SK-N-SH (cell line): ENCODE measurements around the gene ITM2C. TPM values are rescaled to one million over a fixed set of nuclear protein-coding genes. Genes with fewer than 3 reads are reported as not detected.

ENCODE experiments used
- CTCF ChIA-PET: fragments of 300-600, 350-600 bp; formaldehyde crosslinking; extraction: SDS; loops from one replicate; lab custom pipeline; 2021; lab: Yijun Ruan, JAX
- POLR2A ChIA-PET: fragments of 350-600 bp; sonication (Branson Sonifier 250); formaldehyde crosslinking; extraction: SDS; loops from one replicate; lab custom pipeline; 2020; ENCODE audit warnings: antibody characterized with exemption, inconsistent platforms; lab: Yijun Ruan, JAX
- DNase-seq: peaks from one replicate; pipeline ENCODE4 v3.0.0; 2012
- H2AFZ ChIP-seq: fragments of 200-600 bp; sonication (generic); 2 replicates; pipeline ENCODE4 v1.8.1; 2016; ENCODE audit warnings: antibody characterized with exemption, mild to moderate bottlenecking, low read depth
- H3F3A ChIP-seq: fragments of 200-600 bp; sonication (generic); replicated peaks from 2 replicates; pipeline ENCODE3; 2016; ENCODE audit warnings: antibody characterized with exemption, mild to moderate bottlenecking; ENCODE audit not compliant: insufficient read depth
- H3K27ac ChIP-seq, 2 experiments: fragments of 200-500 bp in 1 of 2; fragments of 200-600 bp in 1 of 2; sonication (Bioruptor generic) in 1 of 2; sonication (generic), shearing (Covaris generic) in 1 of 2; 2 replicates each; pipeline versions ENCODE4 v1.5.1 to v1.6.1; 2014 to 2016; ENCODE audit warnings: low read depth in 2 of 2, inconsistent platforms in 1 of 2, low read length in 1 of 2, mild to moderate bottlenecking in 1 of 2, mixed read lengths in 1 of 2
- H3K27me3 ChIP-seq: fragments of 200-600 bp; sonication (generic), shearing (Covaris generic); 2 replicates; pipeline ENCODE4 v1.6.1; 2016; ENCODE audit warnings: mixed run types; ENCODE audit not compliant: insufficient read depth
- H3K36me3 ChIP-seq, 2 experiments: fragments of 200-500 bp in 1 of 2; fragments of 200-600 bp in 1 of 2; sonication (Bioruptor generic) in 1 of 2; sonication (generic) in 1 of 2; replicated peaks in 1 of 2; 2 replicates each; pipeline versions ENCODE3 to v1.5.1; 2014 to 2016; ENCODE audit warnings: low read length in 1 of 2, mild to moderate bottlenecking in 1 of 2; ENCODE audit not compliant: insufficient read depth in 2 of 2, control insufficient read depth in 1 of 2
- H3K4me1 ChIP-seq, 2 experiments: fragments of 200-500 bp in 1 of 2; fragments of 200-600 bp in 1 of 2; sonication (Bioruptor generic) in 1 of 2; sonication (generic), shearing (Covaris generic) in 1 of 2; 2 replicates each; pipeline versions ENCODE4 v1.5.1 to v1.6.1; 2014 to 2016; ENCODE audit warnings: low read depth in 1 of 2, low read length in 1 of 2, mixed run types in 1 of 2; ENCODE audit not compliant: insufficient read depth in 2 of 2, control insufficient read depth in 1 of 2
- H3K4me2 ChIP-seq: fragments of 200-600 bp; sonication (generic), shearing (Covaris generic); 2 replicates; pipeline ENCODE4 v1.6.1; 2017; ENCODE audit warnings: mixed run types
- H3K4me3 ChIP-seq, 2 experiments: fragments of 200-500 bp in 1 of 2; fragments of 200-600 bp in 1 of 2; sonication (Bioruptor generic) in 1 of 2; sonication (generic), shearing (Covaris generic) in 1 of 2; 2 replicates each; pipeline versions ENCODE4 v1.5.1 to v1.8.1; 2014 to 2016; ENCODE audit warnings: low read depth in 2 of 2, inconsistent platforms in 1 of 2, low read length in 1 of 2, mild to moderate bottlenecking in 1 of 2, mixed read lengths in 1 of 2, moderate library complexity in 1 of 2
- H3K79me2 ChIP-seq: fragments of 200-600 bp; sonication (generic); 2 replicates; pipeline ENCODE4 v1.8.1; 2017; ENCODE audit warnings: mild to moderate bottlenecking; ENCODE audit not compliant: insufficient read depth
- H3K9ac ChIP-seq: fragments of 200-600 bp; sonication (generic); 2 replicates; pipeline ENCODE4 v1.6.1; 2017; ENCODE audit warnings: mixed run types
- H3K9me2 ChIP-seq: fragments of 200-600 bp; sonication (generic); 2 replicates; pipeline ENCODE4 v1.6.1; 2017; ENCODE audit warnings: mixed run types
- H3K9me3 ChIP-seq: fragments of 200-600 bp; sonication (generic); 2 replicates; pipeline ENCODE4 v1.6.1; 2017; ENCODE audit warnings: mixed run types, mild to moderate bottlenecking, moderate library complexity
- H4K20me1 ChIP-seq: fragments of 200-600 bp; sonication (generic); 2 replicates; pipeline ENCODE4 v1.6.1; 2017; ENCODE audit warnings: mild to moderate bottlenecking, mixed run types; ENCODE audit not compliant: insufficient read depth
- CHD2 ChIP-seq: fragments of 150-350 bp; IDR thresholded peaks from 2 replicates; pipeline ENCODE4 v1.6.1; 2018; ENCODE audit warnings: low read length; ENCODE audit not compliant: partially characterized antibody
- EP300 ChIP-seq, 2 experiments: IDR thresholded peaks; 2 replicates each; pipeline versions ENCODE4 v1.4.0 to v1.6.1; 2012; ENCODE audit warnings: borderline replicate concordance in 1 of 2, low read depth in 1 of 2, low read length in 1 of 2
- FOXM1 ChIP-seq: IDR thresholded peaks from 2 replicates; pipeline ENCODE4 v1.4.0; 2012; ENCODE audit warnings: low read depth, mild to moderate bottlenecking
- GABPA ChIP-seq: IDR thresholded peaks from 2 replicates; pipeline ENCODE4 v1.4.0; 2012; ENCODE audit warnings: low read depth, mild to moderate bottlenecking
- JUND ChIP-seq: IDR thresholded peaks from 2 replicates; pipeline ENCODE4 v1.4.0; 2012
- MEF2A ChIP-seq: IDR thresholded peaks from 2 replicates; pipeline ENCODE4 v1.4.0; 2012; ENCODE audit warnings: low read depth, borderline replicate concordance
- MXI1 ChIP-seq: IDR thresholded peaks from 2 replicates; pipeline ENCODE4 v1.6.1; 2012; ENCODE audit warnings: mild to moderate bottlenecking, low read depth, low read length, improper control_type of control experiment
- NFIC ChIP-seq: IDR thresholded peaks from 2 replicates; pipeline ENCODE4 v1.4.0; 2012; ENCODE audit warnings: borderline replicate concordance
- NRF1 ChIP-seq: IDR thresholded peaks from 2 replicates; pipeline ENCODE4 v1.6.1; 2012; ENCODE audit warnings: low read depth, mild to moderate bottlenecking, low read length
- POLR2AphosphoS5 ChIP-seq: IDR thresholded peaks from 2 replicates; pipeline ENCODE4 v1.6.1; 2012; ENCODE audit warnings: low read depth, low read length
- RFX5 ChIP-seq: IDR thresholded peaks from 2 replicates; pipeline ENCODE4 v1.6.1; 2012; ENCODE audit warnings: mild to moderate bottlenecking, improper control_type of control experiment, low read length
- SMC3 ChIP-seq: IDR thresholded peaks from 2 replicates; pipeline ENCODE4 v1.6.1; 2012; ENCODE audit warnings: low read depth, low read length, improper control_type of control experiment
- TAF1 ChIP-seq: IDR thresholded peaks from 2 replicates; pipeline ENCODE4 v1.6.1; 2012; ENCODE audit warnings: low read depth, mild to moderate bottlenecking, low read length, moderate library complexity, borderline replicate concordance
- TCF12 ChIP-seq: IDR thresholded peaks from 2 replicates; pipeline ENCODE4 v1.4.0; 2012
- TEAD4 ChIP-seq: IDR thresholded peaks from 2 replicates; pipeline ENCODE4 v1.4.0; 2012; ENCODE audit warnings: mild to moderate bottlenecking, borderline replicate concordance; ENCODE audit not compliant: insufficient read depth
- YY1 ChIP-seq: IDR thresholded peaks from 2 replicates; pipeline ENCODE4 v1.4.0; 2012; ENCODE audit warnings: low read depth, mild to moderate bottlenecking
- WGBS: methylation state at CpG from one replicate; pipeline ENCODE4 v1.1.6; 2017; ENCODE audit warnings: low lambda C conversion rate; 5-methylcytosine and 5-hydroxymethylcytosine counted together
- polyA plus RNA-seq, 3 experiments: library from polyadenylated mRNA; depleted of rRNA; stranded (reverse); fragments of >200 nt; gene quantifications; 2 replicates each; pipeline ENCODE4 v1.2.3, GENCODE V29; 2012
- TF ChIP-seq, protein P1 (sequence below): IDR thresholded peaks from 2 replicates; pipeline ENCODE4 v1.6.1; 2012; ENCODE audit warnings: mild to moderate bottlenecking, low read depth, low read length, moderate library complexity
- TF ChIP-seq, protein P2 (sequence below): IDR thresholded peaks from 2 replicates; pipeline ENCODE4; 2012
- TF ChIP-seq, protein P3 (sequence below): fragments of 150-350 bp; IDR thresholded peaks from 2 replicates; pipeline ENCODE4 v1.6.1; 2017; ENCODE audit warnings: antibody characterized with exemption, low read length, low read depth, borderline replicate concordance
- TF ChIP-seq, protein P4 (sequence below): fragments of 150-350 bp; IDR thresholded peaks from 2 replicates; pipeline ENCODE4 v1.6.1; 2016; ENCODE audit warnings: mild to moderate bottlenecking, low read depth, low read length
- TF ChIP-seq, protein P5 (sequence below): IDR thresholded peaks from 2 replicates; pipeline ENCODE4 v1.4.0; 2012; ENCODE audit warnings: low read depth

Gene ITM2C
- polyA plus RNA-seq, 1 of the 3 experiments (the other 2 are of a cell fraction) = 288 TPM

DNA sequence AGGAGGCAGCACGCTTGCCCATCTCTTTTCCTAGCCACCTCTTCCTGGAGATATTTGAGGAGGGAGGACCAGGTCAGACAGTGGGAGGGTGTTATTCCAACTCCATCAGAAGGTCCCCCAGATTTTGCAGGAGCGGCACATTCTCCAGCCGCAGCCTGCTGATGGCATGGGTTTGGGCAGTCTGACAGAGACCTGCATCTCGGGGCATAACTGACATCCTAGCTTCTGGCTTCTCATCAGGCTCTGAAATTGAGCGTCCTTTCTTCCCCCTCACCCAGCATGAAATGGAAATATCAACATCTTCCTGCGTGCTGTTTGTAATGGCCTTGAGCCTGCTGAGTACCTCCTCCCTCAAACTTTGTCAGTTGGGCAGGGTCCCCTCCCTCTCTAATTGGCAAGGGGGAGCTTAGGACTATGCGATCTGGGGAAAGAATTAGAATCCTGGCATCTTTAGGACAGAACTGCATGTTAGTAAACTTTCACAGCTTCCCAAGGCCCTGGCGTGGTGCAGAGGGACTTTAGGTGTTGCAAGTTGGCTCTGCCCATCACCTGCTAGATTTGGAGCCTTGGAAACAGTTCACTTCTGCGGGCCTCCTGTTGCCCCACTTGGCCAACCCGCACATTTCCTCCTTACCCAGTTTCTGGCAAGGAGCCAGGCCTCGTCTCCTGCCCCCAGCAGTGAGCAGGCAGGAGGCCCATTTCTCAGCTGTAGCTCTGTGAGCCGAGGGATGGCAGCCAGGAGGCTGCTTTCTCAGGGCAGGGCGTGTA, 2.2 kb downstream of the ITM2C start (continued):
- TF ChIP-seq, protein P1, sequence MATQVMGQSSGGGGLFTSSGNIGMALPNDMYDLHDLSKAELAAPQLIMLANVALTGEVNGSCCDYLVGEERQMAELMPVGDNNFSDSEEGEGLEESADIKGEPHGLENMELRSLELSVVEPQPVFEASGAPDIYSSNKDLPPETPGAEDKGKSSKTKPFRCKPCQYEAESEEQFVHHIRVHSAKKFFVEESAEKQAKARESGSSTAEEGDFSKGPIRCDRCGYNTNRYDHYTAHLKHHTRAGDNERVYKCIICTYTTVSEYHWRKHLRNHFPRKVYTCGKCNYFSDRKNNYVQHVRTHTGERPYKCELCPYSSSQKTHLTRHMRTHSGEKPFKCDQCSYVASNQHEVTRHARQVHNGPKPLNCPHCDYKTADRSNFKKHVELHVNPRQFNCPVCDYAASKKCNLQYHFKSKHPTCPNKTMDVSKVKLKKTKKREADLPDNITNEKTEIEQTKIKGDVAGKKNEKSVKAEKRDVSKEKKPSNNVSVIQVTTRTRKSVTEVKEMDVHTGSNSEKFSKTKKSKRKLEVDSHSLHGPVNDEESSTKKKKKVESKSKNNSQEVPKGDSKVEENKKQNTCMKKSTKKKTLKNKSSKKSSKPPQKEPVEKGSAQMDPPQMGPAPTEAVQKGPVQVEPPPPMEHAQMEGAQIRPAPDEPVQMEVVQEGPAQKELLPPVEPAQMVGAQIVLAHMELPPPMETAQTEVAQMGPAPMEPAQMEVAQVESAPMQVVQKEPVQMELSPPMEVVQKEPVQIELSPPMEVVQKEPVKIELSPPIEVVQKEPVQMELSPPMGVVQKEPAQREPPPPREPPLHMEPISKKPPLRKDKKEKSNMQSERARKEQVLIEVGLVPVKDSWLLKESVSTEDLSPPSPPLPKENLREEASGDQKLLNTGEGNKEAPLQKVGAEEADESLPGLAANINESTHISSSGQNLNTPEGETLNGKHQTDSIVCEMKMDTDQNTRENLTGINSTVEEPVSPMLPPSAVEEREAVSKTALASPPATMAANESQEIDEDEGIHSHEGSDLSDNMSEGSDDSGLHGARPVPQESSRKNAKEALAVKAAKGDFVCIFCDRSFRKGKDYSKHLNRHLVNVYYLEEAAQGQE = no peak
- TF ChIP-seq TCF12 = 0 out of 2 replicates have a peak, but pooled peaks have one; percentile 11
- no peak for TF ChIP-seq MXI1
- TF ChIP-seq GABPA = no peak
- TF ChIP-seq NRF1 = no peak
- TF ChIP-seq CHD2 = peak; percentile 29
- no peak for TF ChIP-seq SMC3
- TF ChIP-seq, protein P2, sequence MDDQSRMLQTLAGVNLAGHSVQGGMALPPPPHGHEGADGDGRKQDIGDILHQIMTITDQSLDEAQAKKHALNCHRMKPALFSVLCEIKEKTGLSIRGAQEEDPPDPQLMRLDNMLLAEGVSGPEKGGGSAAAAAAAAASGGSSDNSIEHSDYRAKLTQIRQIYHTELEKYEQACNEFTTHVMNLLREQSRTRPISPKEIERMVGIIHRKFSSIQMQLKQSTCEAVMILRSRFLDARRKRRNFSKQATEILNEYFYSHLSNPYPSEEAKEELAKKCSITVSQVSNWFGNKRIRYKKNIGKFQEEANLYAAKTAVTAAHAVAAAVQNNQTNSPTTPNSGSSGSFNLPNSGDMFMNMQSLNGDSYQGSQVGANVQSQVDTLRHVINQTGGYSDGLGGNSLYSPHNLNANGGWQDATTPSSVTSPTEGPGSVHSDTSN = no peak
- TF ChIP-seq EP300 (IDR thresholded peaks at IDR 0.05; ENCODE audit: borderline replicate concordance in 1 of 2, low read depth in 1 of 2, low read length in 1 of 2) = no peak
- no peak for TF ChIP-seq FOXM1
- no peak for TF ChIP-seq MEF2A
- no peak for TF ChIP-seq JUND
- TF ChIP-seq POLR2AphosphoS5 = no peak

DNA sequence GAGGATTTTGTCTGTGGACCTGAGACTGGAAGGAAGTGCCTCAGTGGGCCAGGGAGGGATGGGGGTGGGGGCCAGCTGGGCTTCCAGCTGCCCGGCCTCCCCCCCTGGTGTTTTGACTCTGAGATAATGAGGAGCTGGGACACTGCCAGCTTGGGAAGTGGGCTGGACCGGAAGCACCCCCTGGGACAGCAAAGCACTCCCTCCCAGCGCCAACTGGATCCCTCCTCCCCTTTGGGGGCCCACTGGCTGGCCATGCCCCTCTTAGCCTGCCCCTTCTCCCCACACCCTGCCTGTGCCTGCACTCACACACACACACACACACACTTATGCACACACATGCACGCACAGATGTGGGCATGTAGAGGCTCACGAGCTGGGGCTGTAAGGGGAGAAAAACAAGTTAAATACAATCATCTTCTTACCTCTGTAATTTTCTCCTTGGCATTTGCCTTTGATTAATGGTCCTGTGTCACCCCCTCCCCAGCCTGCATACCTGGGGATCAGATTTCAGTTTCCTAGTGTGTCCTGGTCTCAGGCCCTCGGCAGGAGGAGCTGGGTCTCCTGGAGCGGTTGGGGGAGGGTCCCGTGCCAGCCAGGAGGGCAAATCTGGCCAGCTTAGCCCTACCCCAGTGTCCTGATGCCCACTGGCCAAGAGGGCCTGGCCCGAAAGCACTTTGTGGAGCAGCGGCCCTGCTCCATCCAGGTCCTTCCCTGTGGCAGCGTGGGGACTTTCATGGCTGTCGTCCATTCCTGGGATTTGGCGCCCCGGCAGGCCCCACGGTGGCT, 3.6 kb downstream of the ITM2C start:
- peak overlapping the region in 1 of 2 experiments; percentile 99; a peak in 2 of 4 replicates for H3K27ac ChIP-seq
- ChIA-PET POLR2A (interaction anchor here (0.6 to 1.4 kb wide), 4 partner anchors 13 to 492 kb away, joined by 3 to 4 read pairs (median 3); no protein-coding TSS in a partner anchor), CTCF (interaction anchor here (1.4 to 7.9 kb wide), 5 partner anchors 21 to 184 kb away, joined by 3 to 58 read pairs (median 15); no protein-coding TSS in a partner anchor)
- TF ChIP-seq RFX5 (no peak), SMC3 (no peak), TEAD4 (no peak), TAF1 (no peak), NFIC (no peak), TCF12 (no peak), YY1 (no peak), EP300 (IDR thresholded peaks at IDR 0.05; ENCODE audit: borderline replicate concordance in 1 of 2, low read depth in 1 of 2, low read length in 1 of 2) (no peak)
- TF ChIP-seq, protein P2 = no peak
- TF ChIP-seq, protein P3, sequence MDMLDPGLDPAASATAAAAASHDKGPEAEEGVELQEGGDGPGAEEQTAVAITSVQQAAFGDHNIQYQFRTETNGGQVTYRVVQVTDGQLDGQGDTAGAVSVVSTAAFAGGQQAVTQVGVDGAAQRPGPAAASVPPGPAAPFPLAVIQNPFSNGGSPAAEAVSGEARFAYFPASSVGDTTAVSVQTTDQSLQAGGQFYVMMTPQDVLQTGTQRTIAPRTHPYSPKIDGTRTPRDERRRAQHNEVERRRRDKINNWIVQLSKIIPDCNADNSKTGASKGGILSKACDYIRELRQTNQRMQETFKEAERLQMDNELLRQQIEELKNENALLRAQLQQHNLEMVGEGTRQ = no peak
- TF ChIP-seq, protein P4, sequence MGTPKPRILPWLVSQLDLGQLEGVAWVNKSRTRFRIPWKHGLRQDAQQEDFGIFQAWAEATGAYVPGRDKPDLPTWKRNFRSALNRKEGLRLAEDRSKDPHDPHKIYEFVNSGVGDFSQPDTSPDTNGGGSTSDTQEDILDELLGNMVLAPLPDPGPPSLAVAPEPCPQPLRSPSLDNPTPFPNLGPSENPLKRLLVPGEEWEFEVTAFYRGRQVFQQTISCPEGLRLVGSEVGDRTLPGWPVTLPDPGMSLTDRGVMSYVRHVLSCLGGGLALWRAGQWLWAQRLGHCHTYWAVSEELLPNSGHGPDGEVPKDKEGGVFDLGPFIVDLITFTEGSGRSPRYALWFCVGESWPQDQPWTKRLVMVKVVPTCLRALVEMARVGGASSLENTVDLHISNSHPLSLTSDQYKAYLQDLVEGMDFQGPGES = no peak
- TF ChIP-seq, protein P5, sequence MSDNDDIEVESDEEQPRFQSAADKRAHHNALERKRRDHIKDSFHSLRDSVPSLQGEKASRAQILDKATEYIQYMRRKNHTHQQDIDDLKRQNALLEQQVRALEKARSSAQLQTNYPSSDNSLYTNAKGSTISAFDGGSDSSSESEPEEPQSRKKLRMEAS = no peak

More for the DNA sequence above, 3.6 kb downstream of the ITM2C start:
- H4K20me1 ChIP-seq = peaks cover 35% of the 10 kb centered on the region; the same call in 1 of the 2 replicates
- H3K36me3 ChIP-seq = no peaks in the 10 kb centered on the region
- H3K9ac ChIP-seq = no peak overlapping the region
- H3K4me3 ChIP-seq = no peak overlapping the region; a peak in 1 of 4 replicates
- H3K9me2 ChIP-seq = no peaks in the 10 kb centered on the region
- no peak overlapping the region for H2AFZ ChIP-seq
- 78% methylated on average over 9 of the region's 15 CpGs for WGBS
- H3K4me1 ChIP-seq = peaks cover 40 to 76% of the 10 kb centered on the region in 2 experiments
- H3K27me3 ChIP-seq = no peaks in the 10 kb centered on the region
- peak; percentile 58 for DNase-seq
- no peaks in the 10 kb centered on the region for H3K9me3 ChIP-seq
- H3K4me2 ChIP-seq = no peak overlapping the region; the same call in 1 of the 2 replicates
- no peaks in the 10 kb centered on the region for H3K79me2 ChIP-seq
- H3F3A ChIP-seq = peaks cover 9% of the 10 kb centered on the region
